ENCODE results near the gene SLC18A2.
A peak's percentile ranks its signal among the peaks of the same experiment; 100 is the strongest.
"Not testable (repeated sequence)": the region's sequence is repeated elsewhere in the genome, so short reads cannot be mapped to it uniquely, and the experiment has no call there.

SLC18A2 gene

GRCh38 chr10:117226813-117227451 is 14.0 kb upstream of the SLC18A2 start:
- DNase-seq = peak; percentile 63
- Histone ChIP-seq H3K36me3 (no peaks in the 10 kb centered on the region), H3K27me3 (no peaks in the 10 kb centered on the region), H3K9me3 (no peaks in the 10 kb centered on the region), H3K4me1 (peaks cover 3% of the 10 kb centered on the region), H3K4me3 (ENCODE audit: low read depth, low read length) (no peak overlapping the region)
- peak; percentile 89 for TF ChIP-seq CTCF (IDR thresholded peaks at IDR 0.05; ENCODE audit: low read depth, low read length)

GRCh38 chr10:117228210-117228609 is 12.7 kb upstream of the SLC18A2 start:
- no peaks in the 10 kb centered on the region for H3K27me3 ChIP-seq

GRCh38 chr10:117230107-117230506 is 10.8 kb upstream of the SLC18A2 start:
- H3K4me1 ChIP-seq = not testable (repeated sequence)

More at GRCh38 chr10:117228210-117228609, 12.7 kb upstream of the SLC18A2 start:
- Histone ChIP-seq H3K9me3 (no peaks in the 10 kb centered on the region), H3K4me3 (ENCODE audit: low read depth, low read length) (no peak overlapping the region), H3K36me3 (no peaks in the 10 kb centered on the region), H3K4me1 (peaks cover 1% of the 10 kb centered on the region; the same call in 1 of the 2 replicates)
- no peak for TF ChIP-seq CTCF (IDR thresholded peaks at IDR 0.05; ENCODE audit: low read depth, low read length)
- DNase-seq = no peak

GRCh38 chr10:117237401-117237991 is 3.4 kb upstream of the SLC18A2 start:
- TF ChIP-seq CTCF (IDR thresholded peaks at IDR 0.05; ENCODE audit: low read depth, low read length) = no peak
- Histone ChIP-seq H3K36me3 (no peaks in the 10 kb centered on the region), H3K9me3 (no peaks in the 10 kb centered on the region), H3K27me3 (peaks cover 6% of the 10 kb centered on the region; the same call in 1 of the 2 replicates), H3K4me1 (peaks cover 4% of the 10 kb centered on the region; the same call in 1 of the 2 replicates), H3K4me3 (ENCODE audit: low read depth, low read length) (no peak overlapping the region)
- no peak for DNase-seq

More at GRCh38 chr10:117230107-117230506, 10.8 kb upstream of the SLC18A2 start:
- H3K27me3 ChIP-seq; H3K36me3 ChIP-seq; H3K4me3 ChIP-seq (ENCODE audit: low read depth, low read length); H3K9me3 ChIP-seq; DNase-seq: not testable (repeated sequence)

- no peaks in the 10 kb centered on the region for H3K4me1 ChIP-seq
- no peaks in the 10 kb centered on the region for H3K36me3 ChIP-seq
- no peak for DNase-seq
- H3K9me3 ChIP-seq = no peaks in the 10 kb centered on the region
- H3K4me3 ChIP-seq (ENCODE audit: low read depth, low read length) = no peak overlapping the region
- TF ChIP-seq CTCF (IDR thresholded peaks at IDR 0.05; ENCODE audit: low read depth, low read length) = no peak
- H3K27me3 ChIP-seq = peaks cover 6% of the 10 kb centered on the region; the same call in 1 of the 2 replicates
Measured at GRCh38 chr10:117239051-117239450, 1.9 kb upstream of the SLC18A2 start.

GRCh38 chr10:117239721-117240620 is 943 bp upstream of the SLC18A2 start:
- H3K4me1 ChIP-seq = no peaks in the 10 kb centered on the region
- no peak for TF ChIP-seq CTCF (IDR thresholded peaks at IDR 0.05; ENCODE audit: low read depth, low read length)
- H3K36me3 ChIP-seq = no peaks in the 10 kb centered on the region
- H3K4me3 ChIP-seq (ENCODE audit: low read depth, low read length) = no peak overlapping the region
- H3K9me3 ChIP-seq = no peaks in the 10 kb centered on the region
- peaks cover 6% of the 10 kb centered on the region; the same call in 1 of the 2 replicates for H3K27me3 ChIP-seq
- no peak for DNase-seq
